Astrocyte (in vitro differentiated cells and primary cell): ENCODE measurements around the gene C1orf52.

Experiments
- EZH2 ChIP-seq: IDR thresholded peaks from 2 replicates; pipeline ENCODE4 v1.6.1; 2012; ENCODE audit warnings: mild to moderate bottlenecking, low read length, inconsistent platforms; ENCODE audit not compliant: insufficient read depth
- TF ChIP-seq, protein P1 (sequence below): IDR thresholded peaks from 2 replicates; pipeline ENCODE4 v1.5.1; 2011; ENCODE audit warnings: low read depth, mild to moderate bottlenecking, inconsistent platforms, low read length, moderate library complexity; ENCODE audit not compliant: insufficient read depth

GRCh38 chr1:85259912-85260274, 431 bp upstream of the C1orf52 start:
- TF ChIP-seq, protein P1, sequence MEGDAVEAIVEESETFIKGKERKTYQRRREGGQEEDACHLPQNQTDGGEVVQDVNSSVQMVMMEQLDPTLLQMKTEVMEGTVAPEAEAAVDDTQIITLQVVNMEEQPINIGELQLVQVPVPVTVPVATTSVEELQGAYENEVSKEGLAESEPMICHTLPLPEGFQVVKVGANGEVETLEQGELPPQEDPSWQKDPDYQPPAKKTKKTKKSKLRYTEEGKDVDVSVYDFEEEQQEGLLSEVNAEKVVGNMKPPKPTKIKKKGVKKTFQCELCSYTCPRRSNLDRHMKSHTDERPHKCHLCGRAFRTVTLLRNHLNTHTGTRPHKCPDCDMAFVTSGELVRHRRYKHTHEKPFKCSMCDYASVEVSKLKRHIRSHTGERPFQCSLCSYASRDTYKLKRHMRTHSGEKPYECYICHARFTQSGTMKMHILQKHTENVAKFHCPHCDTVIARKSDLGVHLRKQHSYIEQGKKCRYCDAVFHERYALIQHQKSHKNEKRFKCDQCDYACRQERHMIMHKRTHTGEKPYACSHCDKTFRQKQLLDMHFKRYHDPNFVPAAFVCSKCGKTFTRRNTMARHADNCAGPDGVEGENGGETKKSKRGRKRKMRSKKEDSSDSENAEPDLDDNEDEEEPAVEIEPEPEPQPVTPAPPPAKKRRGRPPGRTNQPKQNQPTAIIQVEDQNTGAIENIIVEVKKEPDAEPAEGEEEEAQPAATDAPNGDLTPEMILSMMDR, result no peak
- no peak for TF ChIP-seq EZH2
